ENCODE results near the gene KCNH1. TPM values are rescaled to one million over a fixed set of nuclear protein-coding genes. Genes with fewer than 3 reads are reported as not detected.

KCNH1 gene
- total and polyA plus RNA-seq, 5 donors from 2014 or later, result not detected

DNA sequence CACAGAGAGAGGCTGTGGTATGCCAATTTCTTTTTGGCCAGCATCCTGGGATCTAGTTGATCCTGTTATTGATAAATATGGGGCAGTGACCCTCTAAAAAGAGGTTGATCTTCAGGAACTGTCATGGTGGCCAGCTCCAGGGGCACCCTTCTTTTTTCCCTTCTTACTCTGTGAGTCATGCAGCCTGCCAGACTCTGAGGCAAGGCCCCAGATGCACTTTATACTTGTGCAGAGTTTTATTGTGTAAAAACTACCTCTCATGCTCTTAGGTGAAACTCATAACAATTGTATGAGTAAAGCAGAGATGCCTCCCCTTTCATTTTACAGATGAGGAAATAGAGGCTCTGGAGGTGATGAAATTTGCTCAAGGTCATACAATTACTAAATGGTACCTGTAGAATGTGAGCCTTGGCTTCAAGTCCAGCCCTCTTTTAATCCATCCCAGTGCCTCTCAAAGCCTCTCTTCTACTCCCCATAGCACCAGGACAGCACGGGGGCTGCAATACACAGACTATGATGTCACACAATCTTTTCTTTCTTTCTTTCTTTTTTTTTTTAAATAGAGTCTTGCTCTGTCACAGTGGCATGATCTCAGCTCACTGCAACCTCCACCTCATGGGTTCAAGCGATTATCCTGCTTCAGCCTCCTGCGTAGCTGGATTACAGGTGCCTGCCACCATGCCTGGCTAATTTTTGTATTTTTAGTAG lies 387.8 kb downstream of the KCNH1 start:
- no peak for DNase-seq
- Mint-ChIP-seq H3K9me3 (peaks cover 0 to 2% (median 0%) of the 10 kb centered on the region in 7 donors), H3K4me1 (no peaks in the 10 kb centered on the region), H3K27ac (peak overlapping the region in 1 of 3 donors; percentile 43), H3K27me3 (peaks cover 4% of the 10 kb centered on the region), H3K36me3 (no peaks in the 10 kb centered on the region), H3K4me3 (no peak overlapping the region)
- Histone ChIP-seq H3K9me3 (ENCODE audit: control insufficient read depth in 2 of 2, low read length in 2 of 2) (no peaks in the 10 kb centered on the region), H3K4me1 (ENCODE audit: control insufficient read depth, insufficient read depth, low read length, poor library complexity, severe bottlenecking) (no peaks in the 10 kb centered on the region), H3K36me3 (ENCODE audit: control insufficient read depth, insufficient read depth, low read length) (no peaks in the 10 kb centered on the region), H3K4me3 (ENCODE audit: low read depth, low read length) (no peak overlapping the region), H3K27me3 (ENCODE audit: control insufficient read depth, insufficient read depth, low read length) (no peaks in the 10 kb centered on the region), H3K27ac (ENCODE audit: insufficient read depth, low read length, poor library complexity, severe bottlenecking) (no peak overlapping the region)
- no peak for ATAC-seq (ENCODE audit: low read depth in 2 of 2)

DNA sequence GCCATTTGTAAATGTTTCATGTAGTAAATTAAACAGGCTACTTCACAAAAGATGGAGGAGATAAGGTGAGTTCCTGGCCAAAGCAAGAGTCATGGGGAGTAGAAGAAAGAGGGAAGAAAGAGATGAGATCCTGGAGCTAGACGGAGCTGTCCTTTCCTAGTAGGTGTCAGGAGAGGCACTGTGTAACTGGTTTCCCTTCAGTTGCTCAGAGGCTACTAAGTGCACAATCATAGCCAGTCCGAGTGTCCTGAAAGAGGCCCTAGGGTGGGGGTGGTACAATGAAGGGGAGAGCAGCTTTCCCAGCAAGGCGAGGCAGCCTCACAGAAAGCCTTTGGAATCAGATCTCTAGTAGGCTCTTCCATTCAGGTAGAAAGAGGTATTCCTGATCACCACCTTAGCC lies 390.9 kb downstream of the KCNH1 start:
- H3K27me3 Mint-ChIP-seq, result no peaks in the 10 kb centered on the region
- Histone ChIP-seq H3K36me3 (ENCODE audit: control insufficient read depth, insufficient read depth, low read length) (no peaks in the 10 kb centered on the region), H3K27me3 (ENCODE audit: control insufficient read depth, insufficient read depth, low read length) (no peaks in the 10 kb centered on the region), H3K4me1 (ENCODE audit: control insufficient read depth, insufficient read depth, low read length, poor library complexity, severe bottlenecking) (no peaks in the 10 kb centered on the region), H3K27ac (ENCODE audit: insufficient read depth, low read length, poor library complexity, severe bottlenecking) (no peak overlapping the region), H3K4me3 (ENCODE audit: low read depth, low read length) (no peak overlapping the region), H3K9me3 (ENCODE audit: control insufficient read depth in 2 of 2, low read length in 2 of 2) (no peaks in the 10 kb centered on the region)
- H3K4me1 Mint-ChIP-seq, result no peaks in the 10 kb centered on the region
- H3K27ac Mint-ChIP-seq, result no peak overlapping the region
- H3K36me3 Mint-ChIP-seq, result no peaks in the 10 kb centered on the region
- ATAC-seq (ENCODE audit: low read depth in 2 of 2) (no peak), DNase-seq (no peak)
- H3K9me3 Mint-ChIP-seq, result peaks cover 0 to 3% (median 0%) of the 10 kb centered on the region in 7 donors
- no peak overlapping the region for H3K4me3 Mint-ChIP-seq

- Histone ChIP-seq H3K27me3 (ENCODE audit: control insufficient read depth, insufficient read depth, low read length) (no peaks in the 10 kb centered on the region), H3K4me3 (ENCODE audit: low read depth, low read length) (no peak overlapping the region), H3K27ac (ENCODE audit: insufficient read depth, low read length, poor library complexity, severe bottlenecking) (no peak overlapping the region), H3K4me1 (ENCODE audit: control insufficient read depth, insufficient read depth, low read length, poor library complexity, severe bottlenecking) (no peaks in the 10 kb centered on the region), H3K9me3 (ENCODE audit: control insufficient read depth in 2 of 2, low read length in 2 of 2) (no peaks in the 10 kb centered on the region), H3K36me3 (ENCODE audit: control insufficient read depth, insufficient read depth, low read length) (no peaks in the 10 kb centered on the region)
- H3K27me3 Mint-ChIP-seq, result no peaks in the 10 kb centered on the region
- peaks cover 0 to 5% (median 0%) of the 10 kb centered on the region in 7 donors for H3K9me3 Mint-ChIP-seq
- no peaks in the 10 kb centered on the region for H3K36me3 Mint-ChIP-seq
- no peak for DNase-seq
- H3K4me1 Mint-ChIP-seq, result no peaks in the 10 kb centered on the region
- H3K4me3 Mint-ChIP-seq, result no peak overlapping the region
- ATAC-seq (ENCODE audit: low read depth in 2 of 2), result no peak
- no peak overlapping the region for H3K27ac Mint-ChIP-seq
Observed at GRCh38 chr1:210741564-210741963, 392.4 kb downstream of the KCNH1 start.

DNA sequence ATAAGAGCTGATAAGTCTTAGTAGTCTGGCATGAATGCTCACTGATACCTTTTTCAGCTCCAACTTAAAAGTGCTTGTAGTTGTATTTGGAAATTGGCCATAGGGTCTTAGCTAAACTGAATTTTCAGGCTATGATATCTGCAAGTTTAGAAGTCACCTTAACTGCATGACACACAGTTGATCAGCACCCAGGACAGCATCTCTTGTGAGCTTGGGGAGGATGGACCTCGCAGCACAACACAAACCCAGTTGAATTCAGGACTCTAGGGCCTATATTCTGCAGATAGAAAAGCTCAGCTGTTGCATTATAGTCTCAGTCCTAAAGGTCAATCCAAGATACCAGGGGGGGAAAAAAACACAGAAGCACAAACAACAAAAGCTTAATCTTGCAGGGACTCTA lies 394.3 kb downstream of the KCNH1 start:
- ATAC-seq (ENCODE audit: low read depth in 2 of 2) (no peak), DNase-seq (no peak)
- Histone ChIP-seq H3K36me3 (ENCODE audit: control insufficient read depth, insufficient read depth, low read length) (no peaks in the 10 kb centered on the region), H3K4me3 (ENCODE audit: low read depth, low read length) (no peak overlapping the region), H3K27me3 (ENCODE audit: control insufficient read depth, insufficient read depth, low read length) (no peaks in the 10 kb centered on the region), H3K27ac (ENCODE audit: insufficient read depth, low read length, poor library complexity, severe bottlenecking) (no peak overlapping the region), H3K9me3 (ENCODE audit: control insufficient read depth in 2 of 2, low read length in 2 of 2) (no peaks in the 10 kb centered on the region), H3K4me1 (ENCODE audit: control insufficient read depth, insufficient read depth, low read length, poor library complexity, severe bottlenecking) (no peaks in the 10 kb centered on the region)
- Mint-ChIP-seq H3K36me3 (no peaks in the 10 kb centered on the region), H3K4me1 (no peaks in the 10 kb centered on the region), H3K27me3 (no peaks in the 10 kb centered on the region), H3K4me3 (no peak overlapping the region), H3K9me3 (peaks cover 0 to 5% (median 0%) of the 10 kb centered on the region in 7 donors), H3K27ac (no peak overlapping the region)

GRCh38 chr1:210738256-210738655 lies 395.7 kb downstream of the KCNH1 start:
- H3K4me1 Mint-ChIP-seq, result no peaks in the 10 kb centered on the region
- DNase-seq (no peak), ATAC-seq (ENCODE audit: low read depth in 2 of 2) (no peak)
- H3K36me3 Mint-ChIP-seq, result no peaks in the 10 kb centered on the region
- Histone ChIP-seq H3K9me3 (ENCODE audit: control insufficient read depth in 2 of 2, low read length in 2 of 2) (no peaks in the 10 kb centered on the region), H3K27ac (ENCODE audit: insufficient read depth, low read length, poor library complexity, severe bottlenecking) (no peak overlapping the region), H3K36me3 (ENCODE audit: control insufficient read depth, insufficient read depth, low read length) (no peaks in the 10 kb centered on the region), H3K4me1 (ENCODE audit: control insufficient read depth, insufficient read depth, low read length, poor library complexity, severe bottlenecking) (no peaks in the 10 kb centered on the region), H3K27me3 (ENCODE audit: control insufficient read depth, insufficient read depth, low read length) (no peaks in the 10 kb centered on the region), H3K4me3 (ENCODE audit: low read depth, low read length) (no peak overlapping the region)
- H3K4me3 Mint-ChIP-seq, result no peak overlapping the region
- H3K27me3 Mint-ChIP-seq, result no peaks in the 10 kb centered on the region
- peaks cover 0 to 5% (median 0%) of the 10 kb centered on the region in 7 donors for H3K9me3 Mint-ChIP-seq
- peak overlapping the region in 1 of 3 donors; percentile 1 for H3K27ac Mint-ChIP-seq

DNA sequence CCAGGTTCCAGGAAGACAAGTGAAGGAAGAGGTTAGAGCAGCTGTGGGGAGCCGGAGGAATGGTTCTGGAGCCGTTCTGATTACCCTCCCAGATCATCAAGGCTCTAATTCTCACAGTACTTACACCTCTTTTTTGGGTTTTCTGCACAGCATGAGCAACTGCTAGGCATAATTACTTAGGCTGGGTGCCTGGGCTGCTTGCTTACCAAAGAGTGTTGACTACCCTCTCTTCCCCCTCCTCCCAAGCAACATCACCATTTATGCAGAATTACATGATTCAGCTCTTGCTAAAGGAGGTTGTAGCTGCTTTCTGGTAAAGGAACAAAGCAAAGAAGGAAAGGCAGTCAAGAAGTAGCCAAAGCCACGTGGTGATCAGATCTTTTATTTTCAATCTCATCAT lies 397.2 kb downstream of the KCNH1 start:
- no peaks in the 10 kb centered on the region for H3K36me3 Mint-ChIP-seq
- no peaks in the 10 kb centered on the region for H3K36me3 ChIP-seq (ENCODE audit: control insufficient read depth, insufficient read depth, low read length)
- H3K27me3 Mint-ChIP-seq, result no peaks in the 10 kb centered on the region
- H3K9me3 ChIP-seq (ENCODE audit: control insufficient read depth in 2 of 2, low read length in 2 of 2), result no peaks in the 10 kb centered on the region
- no peak overlapping the region for H3K4me3 ChIP-seq (ENCODE audit: low read depth, low read length)
- H3K27me3 ChIP-seq (ENCODE audit: control insufficient read depth, insufficient read depth, low read length), result no peaks in the 10 kb centered on the region
- no peak overlapping the region for H3K27ac ChIP-seq (ENCODE audit: insufficient read depth, low read length, poor library complexity, severe bottlenecking)
- no peak for ATAC-seq (ENCODE audit: low read depth in 2 of 2)
- H3K4me1 Mint-ChIP-seq, result no peaks in the 10 kb centered on the region
- DNase-seq, result no peak
- H3K4me3 Mint-ChIP-seq, result peak overlapping the region in 1 of 4 donors; percentile 53
- H3K4me1 ChIP-seq (ENCODE audit: control insufficient read depth, insufficient read depth, low read length, poor library complexity, severe bottlenecking), result no peaks in the 10 kb centered on the region
- H3K27ac Mint-ChIP-seq, result no peak overlapping the region
- H3K9me3 Mint-ChIP-seq, result peaks cover 0 to 5% (median 0%) of the 10 kb centered on the region in 7 donors

GRCh38 chr1:210731597-210731996 lies 402.4 kb downstream of the KCNH1 start:
- Mint-ChIP-seq H3K9me3 (peaks cover 0 to 3% (median 0%) of the 10 kb centered on the region in 7 donors), H3K27ac (no peak overlapping the region), H3K4me3 (no peak overlapping the region), H3K27me3 (peaks cover 5% of the 10 kb centered on the region), H3K36me3 (no peaks in the 10 kb centered on the region), H3K4me1 (peaks cover 0 to 2% (median 0%) of the 10 kb centered on the region in 4 donors)
- no peak overlapping the region for H3K27ac ChIP-seq (ENCODE audit: insufficient read depth, low read length, poor library complexity, severe bottlenecking)
- no peak overlapping the region for H3K4me3 ChIP-seq (ENCODE audit: low read depth, low read length)
- H3K4me1 ChIP-seq (ENCODE audit: control insufficient read depth, insufficient read depth, low read length, poor library complexity, severe bottlenecking), result no peaks in the 10 kb centered on the region
- DNase-seq (no peak), ATAC-seq (ENCODE audit: low read depth in 2 of 2) (no peak)
- H3K27me3 ChIP-seq (ENCODE audit: control insufficient read depth, insufficient read depth, low read length), result no peaks in the 10 kb centered on the region
- H3K9me3 ChIP-seq (ENCODE audit: control insufficient read depth in 2 of 2, low read length in 2 of 2), result no peaks in the 10 kb centered on the region
- no peaks in the 10 kb centered on the region for H3K36me3 ChIP-seq (ENCODE audit: control insufficient read depth, insufficient read depth, low read length)

DNA sequence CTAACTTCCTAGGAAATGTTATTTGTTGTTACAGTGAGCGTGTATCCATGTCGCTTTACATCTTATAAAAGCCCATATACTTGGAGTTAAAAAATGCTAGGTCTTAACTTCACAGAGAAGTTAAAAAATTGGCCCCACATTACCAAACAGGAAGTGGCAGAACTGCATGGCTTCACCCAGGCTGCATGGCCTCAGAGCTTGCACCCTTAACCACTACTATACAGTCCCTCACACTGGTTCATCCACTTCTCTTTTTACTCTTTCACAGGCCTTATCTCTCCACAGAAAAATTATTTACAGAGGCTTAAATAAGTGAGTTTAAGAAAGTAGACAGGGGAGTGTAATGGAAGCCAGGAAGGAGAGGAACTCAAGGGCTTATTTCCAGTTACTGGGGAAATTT lies 402.8 kb downstream of the KCNH1 start:
- Mint-ChIP-seq H3K27ac (no peak overlapping the region), H3K27me3 (peaks cover 5% of the 10 kb centered on the region), H3K4me3 (no peak overlapping the region), H3K36me3 (no peaks in the 10 kb centered on the region), H3K4me1 (peaks cover 0 to 2% (median 0%) of the 10 kb centered on the region in 4 donors), H3K9me3 (peaks cover 0 to 3% (median 0%) of the 10 kb centered on the region in 7 donors)
- H3K4me3 ChIP-seq (ENCODE audit: low read depth, low read length), result no peak overlapping the region
- no peaks in the 10 kb centered on the region for H3K4me1 ChIP-seq (ENCODE audit: control insufficient read depth, insufficient read depth, low read length, poor library complexity, severe bottlenecking)
- no peak overlapping the region for H3K27ac ChIP-seq (ENCODE audit: insufficient read depth, low read length, poor library complexity, severe bottlenecking)
- H3K9me3 ChIP-seq (ENCODE audit: control insufficient read depth in 2 of 2, low read length in 2 of 2), result no peaks in the 10 kb centered on the region
- no peaks in the 10 kb centered on the region for H3K27me3 ChIP-seq (ENCODE audit: control insufficient read depth, insufficient read depth, low read length)
- DNase-seq (no peak), ATAC-seq (ENCODE audit: low read depth in 2 of 2) (no peak)
- no peaks in the 10 kb centered on the region for H3K36me3 ChIP-seq (ENCODE audit: control insufficient read depth, insufficient read depth, low read length)

Data from CD4-positive, CD25-positive, alpha-beta regulatory T cell (primary cell).